ENCODE results near the gene TIAM1.

TIAM1 gene

DNA sequence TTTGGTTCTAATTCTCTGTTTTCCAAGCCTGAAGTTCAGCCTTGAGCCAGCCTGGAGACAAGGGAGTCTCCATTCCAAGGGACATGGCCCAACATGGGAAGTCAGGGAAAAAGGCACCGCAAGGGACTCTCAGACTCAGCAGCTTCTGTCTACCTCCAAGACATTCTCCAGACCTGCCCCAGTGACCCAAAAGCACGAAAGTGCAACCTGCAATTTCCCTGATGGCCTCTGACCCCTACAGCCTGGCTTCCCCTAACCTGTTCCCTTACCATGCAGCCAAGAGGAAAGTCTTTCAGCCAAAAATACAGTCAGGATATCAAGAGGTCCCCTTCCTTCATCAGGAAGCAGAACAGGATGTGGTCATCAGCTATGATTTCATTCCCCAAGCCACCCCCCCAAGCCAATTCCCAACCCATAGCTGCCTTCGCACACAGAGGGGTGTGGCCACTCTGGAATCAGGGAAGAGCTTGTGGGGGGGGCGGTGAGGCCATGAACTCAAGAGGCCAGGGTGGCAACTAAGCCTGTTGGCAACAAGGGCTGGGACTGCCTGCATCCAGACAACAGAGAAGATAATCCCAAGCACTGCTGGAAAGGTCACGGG lies 59.2 kb downstream of the TIAM1 start:
- DNase-seq (ENCODE audit: extremely low read depth, insufficient read length): no peak
- TF ChIP-seq, protein P1, sequence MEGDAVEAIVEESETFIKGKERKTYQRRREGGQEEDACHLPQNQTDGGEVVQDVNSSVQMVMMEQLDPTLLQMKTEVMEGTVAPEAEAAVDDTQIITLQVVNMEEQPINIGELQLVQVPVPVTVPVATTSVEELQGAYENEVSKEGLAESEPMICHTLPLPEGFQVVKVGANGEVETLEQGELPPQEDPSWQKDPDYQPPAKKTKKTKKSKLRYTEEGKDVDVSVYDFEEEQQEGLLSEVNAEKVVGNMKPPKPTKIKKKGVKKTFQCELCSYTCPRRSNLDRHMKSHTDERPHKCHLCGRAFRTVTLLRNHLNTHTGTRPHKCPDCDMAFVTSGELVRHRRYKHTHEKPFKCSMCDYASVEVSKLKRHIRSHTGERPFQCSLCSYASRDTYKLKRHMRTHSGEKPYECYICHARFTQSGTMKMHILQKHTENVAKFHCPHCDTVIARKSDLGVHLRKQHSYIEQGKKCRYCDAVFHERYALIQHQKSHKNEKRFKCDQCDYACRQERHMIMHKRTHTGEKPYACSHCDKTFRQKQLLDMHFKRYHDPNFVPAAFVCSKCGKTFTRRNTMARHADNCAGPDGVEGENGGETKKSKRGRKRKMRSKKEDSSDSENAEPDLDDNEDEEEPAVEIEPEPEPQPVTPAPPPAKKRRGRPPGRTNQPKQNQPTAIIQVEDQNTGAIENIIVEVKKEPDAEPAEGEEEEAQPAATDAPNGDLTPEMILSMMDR (IDR thresholded peaks at IDR 0.05; ENCODE audit: insufficient read depth, low read length, poor library complexity, severe bottlenecking): no peak
- H3K27me3 ChIP-seq (replicated peaks; ENCODE audit: control insufficient read depth, insufficient read depth, low read length): no peaks in the 10 kb centered on the region
- H3K4me3 ChIP-seq (replicated peaks; ENCODE audit: low read depth, low read length): no peak overlapping the region
- H3K36me3 ChIP-seq (ENCODE audit: control insufficient read depth, insufficient read depth, low read length): no peaks in the 10 kb centered on the region

DNA sequence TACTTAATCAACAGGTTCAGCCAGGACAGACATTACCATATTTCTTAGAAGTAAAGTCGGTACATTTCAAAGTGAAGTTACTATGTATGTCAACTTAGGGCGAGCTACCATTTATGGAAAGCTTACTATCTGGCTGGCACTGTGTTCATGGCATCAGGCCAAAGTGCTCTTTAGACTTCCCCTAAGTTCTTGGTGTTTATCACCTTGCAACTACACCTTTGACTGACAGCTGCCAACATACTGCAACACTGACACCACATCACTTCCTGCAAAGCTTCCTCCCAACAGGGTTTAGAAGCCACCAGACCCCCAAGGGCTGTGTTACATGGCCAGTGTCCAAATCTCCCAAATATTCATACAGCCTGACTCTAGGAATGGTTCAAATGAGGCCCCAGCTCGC lies 61.0 kb downstream of the TIAM1 start:
- H3K36me3 ChIP-seq (ENCODE audit: control insufficient read depth, insufficient read depth, low read length): no peaks in the 10 kb centered on the region
- H3K27me3 ChIP-seq (replicated peaks; ENCODE audit: control insufficient read depth, insufficient read depth, low read length): no peaks in the 10 kb centered on the region
- no peak for DNase-seq (ENCODE audit: extremely low read depth, insufficient read length)
- TF ChIP-seq, protein P1 (IDR thresholded peaks at IDR 0.05; ENCODE audit: insufficient read depth, low read length, poor library complexity, severe bottlenecking): no peak
- H3K4me3 ChIP-seq (replicated peaks; ENCODE audit: low read depth, low read length): no peak overlapping the region

DNA sequence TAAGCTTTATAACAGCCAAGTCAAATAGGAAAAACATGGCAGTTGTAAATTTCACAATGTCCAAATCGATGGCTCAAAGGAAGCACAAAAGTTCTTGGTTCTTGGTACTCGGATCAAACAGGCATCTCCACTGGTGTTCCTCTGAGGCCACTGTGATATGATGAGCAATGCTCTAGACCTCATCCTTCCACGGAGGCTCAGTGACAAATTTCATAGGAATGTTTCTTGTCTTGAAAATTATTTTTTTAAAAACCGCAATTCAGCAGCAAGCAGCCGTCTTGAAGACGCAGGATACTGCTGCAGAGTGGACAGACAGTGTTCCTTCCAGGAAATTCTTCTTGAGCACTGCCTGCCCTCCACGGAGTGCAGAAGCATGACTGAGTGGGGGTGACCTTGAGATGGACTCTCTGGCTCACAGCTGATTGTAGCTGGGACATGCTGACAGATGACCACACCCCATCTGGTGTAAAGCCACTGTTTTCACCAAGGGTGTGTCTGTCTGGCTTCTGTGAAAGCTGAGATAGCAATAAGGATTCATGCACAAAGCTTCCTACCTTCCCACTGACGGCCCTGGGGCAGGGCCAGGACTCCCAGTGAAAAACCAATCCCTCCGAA lies 61.9 kb downstream of the TIAM1 start:
- H3K27me3 ChIP-seq (replicated peaks; ENCODE audit: control insufficient read depth, insufficient read depth, low read length): no peaks in the 10 kb centered on the region
- TF ChIP-seq, protein P1 (IDR thresholded peaks at IDR 0.05; ENCODE audit: insufficient read depth, low read length, poor library complexity, severe bottlenecking): no peak
- no peaks in the 10 kb centered on the region for H3K36me3 ChIP-seq (ENCODE audit: control insufficient read depth, insufficient read depth, low read length)
- no peak overlapping the region for H3K4me3 ChIP-seq (replicated peaks; ENCODE audit: low read depth, low read length)
- DNase-seq (ENCODE audit: extremely low read depth, insufficient read length): no peak

DNA sequence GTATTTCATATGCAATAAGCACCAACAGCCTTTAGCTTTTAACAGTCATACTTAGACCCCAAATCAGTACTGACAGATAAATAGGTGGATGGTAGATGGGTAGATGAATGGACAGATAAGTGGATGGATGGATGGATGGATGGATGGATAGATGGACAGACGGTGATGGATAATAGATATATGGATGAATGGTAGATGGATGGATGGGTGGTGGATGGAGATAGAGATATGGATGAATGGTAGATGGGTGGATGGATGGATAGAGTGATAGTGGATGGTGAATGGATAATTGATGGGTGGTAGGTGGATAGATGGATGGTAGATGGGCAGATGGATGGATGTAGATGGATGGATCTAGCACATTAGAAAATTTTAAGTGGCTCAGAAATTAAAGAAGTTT lies 62.5 kb downstream of the TIAM1 start:
- H3K4me3 ChIP-seq (replicated peaks; ENCODE audit: low read depth, low read length): no peak overlapping the region
- no peak for DNase-seq (ENCODE audit: extremely low read depth, insufficient read length)
- H3K27me3 ChIP-seq (replicated peaks; ENCODE audit: control insufficient read depth, insufficient read depth, low read length): no peaks in the 10 kb centered on the region
- no peaks in the 10 kb centered on the region for H3K36me3 ChIP-seq (ENCODE audit: control insufficient read depth, insufficient read depth, low read length)
- TF ChIP-seq, protein P1 (IDR thresholded peaks at IDR 0.05; ENCODE audit: insufficient read depth, low read length, poor library complexity, severe bottlenecking): no peak

DNA sequence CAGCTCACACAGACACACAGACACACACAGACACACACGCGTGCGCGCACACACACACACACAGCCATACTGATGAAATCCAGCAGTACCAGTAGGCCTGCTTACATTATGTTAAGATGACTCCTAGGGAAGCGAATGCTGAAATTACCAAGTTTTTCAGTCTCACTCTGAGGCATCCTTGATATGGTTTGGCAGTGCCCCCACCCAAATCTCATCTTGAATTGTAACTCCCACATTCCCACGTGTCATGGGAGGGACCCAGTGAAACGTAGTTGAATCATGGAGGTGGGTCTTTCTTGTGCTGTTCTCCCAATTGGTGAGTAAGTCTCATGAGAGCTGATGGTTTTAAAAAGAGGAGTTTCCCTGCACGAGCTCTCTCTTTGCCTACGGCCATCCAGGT lies 64.1 kb downstream of the TIAM1 start:
- Histone ChIP-seq H3K36me3 (ENCODE audit: control insufficient read depth, insufficient read depth, low read length) (no peaks in the 10 kb centered on the region), H3K4me3 (replicated peaks; ENCODE audit: low read depth, low read length) (no peak overlapping the region), H3K27me3 (replicated peaks; ENCODE audit: control insufficient read depth, insufficient read depth, low read length) (no peaks in the 10 kb centered on the region)
- TF ChIP-seq, protein P1 (IDR thresholded peaks at IDR 0.05; ENCODE audit: insufficient read depth, low read length, poor library complexity, severe bottlenecking): no peak
- no peak for DNase-seq (ENCODE audit: extremely low read depth, insufficient read length)

Data from GM06990 (cell line).